HG02981 (cell line): ENCODE data around the gene ST7.

Experiments used
- ATAC-seq: cut with Tn5 transposase; IDR thresholded peaks from one replicate; pipeline ENCODE4 v1.9.1; 2021; ENCODE audit warnings: mild to moderate bottlenecking, moderate library complexity; ENCODE audit not compliant: unreplicated experiment

Gene ST7

GRCh38 chr7:117247809-117248208 is 294.5 kb downstream of the ST7 start:
- ATAC-seq: no peak

GRCh38 chr7:117248829-117249228 is 295.5 kb downstream of the ST7 start:
- ATAC-seq: no peak

GRCh38 chr7:117249696-117250095 is 296.4 kb downstream of the ST7 start:
- no peak for ATAC-seq

- no peak for ATAC-seq
Observed at GRCh38 chr7:117250245-117250644, 296.9 kb downstream of the ST7 start.

- no peak for ATAC-seq
Observed at GRCh38 chr7:117250801-117251200, 297.5 kb downstream of the ST7 start.

- no peak for ATAC-seq
Observed at GRCh38 chr7:117251687-117252086, 298.4 kb downstream of the ST7 start.

- no peak for ATAC-seq
Observed at GRCh38 chr7:117259615-117260014, 306.3 kb downstream of the ST7 start.

- ATAC-seq: no peak
Observed at GRCh38 chr7:117262546-117262945, 309.2 kb downstream of the ST7 start.

GRCh38 chr7:117264716-117265115 is 311.4 kb downstream of the ST7 start:
- ATAC-seq: no peak

GRCh38 chr7:117269417-117269816 is 316.1 kb downstream of the ST7 start:
- ATAC-seq: no peak

GRCh38 chr7:117269886-117270285 is 316.6 kb downstream of the ST7 start:
- no peak for ATAC-seq

GRCh38 chr7:117270371-117270770 is 317.1 kb downstream of the ST7 start:
- no peak for ATAC-seq

- no peak for ATAC-seq
Observed at GRCh38 chr7:117271566-117271965, 318.3 kb downstream of the ST7 start.

GRCh38 chr7:117272017-117272759 is 318.9 kb downstream of the ST7 start:
- no peak for ATAC-seq

GRCh38 chr7:117273325-117273724 is 320.0 kb downstream of the ST7 start:
- no peak for ATAC-seq

GRCh38 chr7:117273814-117274225 is 320.5 kb downstream of the ST7 start:
- no peak for ATAC-seq

- ATAC-seq: no peak
Observed at GRCh38 chr7:117274951-117275350, 321.6 kb downstream of the ST7 start.

- no peak for ATAC-seq
Observed at GRCh38 chr7:117277576-117277975, 324.3 kb downstream of the ST7 start.

GRCh38 chr7:117278040-117278439 is 324.7 kb downstream of the ST7 start:
- ATAC-seq: no peak

- no peak for ATAC-seq
Observed at GRCh38 chr7:117279203-117279602, 325.9 kb downstream of the ST7 start.
